H1 (cell line): ENCODE data around the gene OR1J4.

ENCODE experiments used
- BRCA1 ChIP-seq: IDR thresholded peaks from 2 replicates; pipeline ENCODE4 v1.6.1; 2012; ENCODE audit warnings: low read depth, low read length, improper control_type of control experiment
- CTCF ChIP-seq, 3 experiments: IDR thresholded peaks; 1 replicate in 2 of 3; 2 replicates in 1 of 3; pipeline versions ENCODE4 v1.5.1 to v1.6.1; 2011; ENCODE audit warnings: low read length in 3 of 3, mild to moderate bottlenecking in 3 of 3, inconsistent platforms in 2 of 3, low read depth in 1 of 3, moderate library complexity in 1 of 3; ENCODE audit not compliant: insufficient read depth in 1 of 3; ENCODE audit errors: control extremely low read depth in 1 of 3
- E2F6 ChIP-seq: IDR thresholded peaks from 2 replicates; pipeline ENCODE4 v1.6.1; 2012; ENCODE audit warnings: inconsistent platforms
- EP300 ChIP-seq, 2 experiments: IDR thresholded peaks; 1 replicate in 1 of 2; 2 replicates in 1 of 2; pipeline ENCODE4 v1.6.1; 2011 to 2012; ENCODE audit warnings: low read depth in 2 of 2, low read length in 2 of 2, mild to moderate bottlenecking in 2 of 2, borderline replicate concordance in 1 of 2, inconsistent platforms in 1 of 2, moderate library complexity in 1 of 2
- EZH2 ChIP-seq: fragments of 200-600 bp; sonication (generic); IDR thresholded peaks from 2 replicates; pipeline ENCODE4 v1.7.1; 2012; ENCODE audit warnings: low read depth, mild to moderate bottlenecking, moderate library complexity, low read length, inconsistent platforms; ENCODE audit not compliant: severe bottlenecking
- GABPA ChIP-seq: IDR thresholded peaks from 2 replicates; pipeline ENCODE4 v1.6.1; 2011; ENCODE audit warnings: mild to moderate bottlenecking, low read length, moderate library complexity, borderline replicate concordance; ENCODE audit not compliant: insufficient read depth
- MAFK ChIP-seq: IDR thresholded peaks from 2 replicates; pipeline ENCODE4 v1.6.1; 2012; ENCODE audit warnings: low read depth, mild to moderate bottlenecking, improper control_type of control experiment, low read length
- POLR2A ChIP-seq, 2 experiments: IDR thresholded peaks; 1 replicate in 1 of 2; 2 replicates in 1 of 2; pipeline ENCODE4 v1.6.1; 2011; ENCODE audit warnings: low read depth in 2 of 2, low read length in 2 of 2, mild to moderate bottlenecking in 2 of 2; ENCODE audit errors: control extremely low read depth in 1 of 2
- POLR2AphosphoS5 ChIP-seq: IDR thresholded peaks from 2 replicates; pipeline ENCODE4 v1.6.1; 2011; ENCODE audit warnings: low read depth, low read length
- SIRT6 ChIP-seq: IDR thresholded peaks from one replicate; pipeline ENCODE4 v1.7.1; 2012; ENCODE audit warnings: low read length, inconsistent platforms
- SP1 ChIP-seq: IDR thresholded peaks from 2 replicates; pipeline ENCODE4 v1.6.1; 2011; ENCODE audit warnings: low read depth, low read length
- TCF12 ChIP-seq: IDR thresholded peaks from 2 replicates; pipeline ENCODE4 v1.6.1; 2011; ENCODE audit warnings: low read depth, mild to moderate bottlenecking, low read length
- TEAD4 ChIP-seq: IDR thresholded peaks from 2 replicates; pipeline ENCODE4 v1.6.1; 2012; ENCODE audit warnings: low read depth, low read length, inconsistent platforms, mixed read lengths

DNA sequence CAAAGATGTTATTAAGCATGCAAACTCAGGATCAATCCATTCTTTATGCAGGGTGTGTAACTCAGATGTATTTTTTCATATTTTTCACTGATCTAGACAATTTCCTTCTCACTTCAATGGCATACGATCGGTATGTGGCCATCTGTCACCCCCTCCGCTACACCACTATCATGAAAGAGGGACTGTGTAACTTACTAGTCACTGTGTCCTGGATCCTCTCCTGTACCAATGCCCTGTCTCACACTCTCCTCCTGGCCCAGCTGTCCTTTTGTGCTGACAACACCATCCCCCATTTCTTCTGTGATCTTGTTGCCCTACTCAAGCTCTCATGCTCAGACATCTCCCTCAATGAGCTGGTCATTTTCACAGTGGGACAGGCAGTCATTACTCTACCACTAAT lies 435 bp downstream of the OR1J4 start:
- TF ChIP-seq E2F6 (no peak), GABPA (no peak), POLR2AphosphoS5 (no peak), EZH2 (no peak), CTCF (IDR thresholded peaks at IDR 0.05; ENCODE audit: control extremely low read depth in 1 of 3, insufficient read depth in 1 of 3, low read depth in 1 of 3, low read length in 3 of 3) (no peak), TEAD4 (no peak), SP1 (no peak), TCF12 (no peak), EP300 (IDR thresholded peaks at IDR 0.05; ENCODE audit: borderline replicate concordance in 1 of 2, low read depth in 2 of 2, low read length in 2 of 2) (no peak), SIRT6 (no peak), POLR2A (IDR thresholded peaks at IDR 0.05; ENCODE audit: control extremely low read depth in 1 of 2, low read depth in 2 of 2, low read length in 2 of 2) (no peak), MAFK (no peak), BRCA1 (no peak)
